Activated T-cell treated with anti-CD3 and anti-CD28 coated beads, Interleukin-2, amount 50 U/mL, for 72 hours (primary cell): ENCODE measurements around the gene HSPB9. TPM values are rescaled to one million over a fixed set of nuclear protein-coding genes. Genes with fewer than 3 reads are reported as not detected.

Source experiments
- ATAC-seq, 2 donors: fragments of 150-1000 bp; cut with Tn5 transposase; replicated peaks in 1 of 2; 2 replicates each; pipeline ENCODE4 v1.10.0; 2021; ENCODE audit warnings: moderate library complexity in 2 of 2, mild to moderate bottlenecking in 1 of 2
- DNase-seq, 2 donors: peaks; one replicate each; pipeline ENCODE4 v3.0.0; 2021 to 2022; ENCODE audit warnings: mixed read lengths in 1 of 2
- H3K27ac Mint-ChIP-seq: one replicate; pipeline ENCODE4 v1.8.0; 2022; ENCODE audit warnings: mild to moderate bottlenecking, moderate library complexity, mixed read lengths
- H3K27me3 Mint-ChIP-seq: one replicate; pipeline ENCODE4 v1.8.0; 2022; ENCODE audit warnings: low read depth, mixed read lengths
- H3K36me3 Mint-ChIP-seq, 2 donors: one replicate each; pipeline ENCODE4 v1.8.0; 2022; ENCODE audit warnings: mixed read lengths in 2 of 2, mild to moderate bottlenecking in 1 of 2; ENCODE audit not compliant: insufficient read depth in 2 of 2
- H3K4me1 Mint-ChIP-seq: one replicate; pipeline ENCODE4 v1.8.0; 2022; ENCODE audit warnings: low read depth, mixed read lengths
- H3K4me3 Mint-ChIP-seq, 2 donors: one replicate each; pipeline ENCODE4 v1.8.0; 2022; ENCODE audit warnings: mild to moderate bottlenecking in 2 of 2, mixed read lengths in 2 of 2, moderate library complexity in 2 of 2
- H3K9me3 Mint-ChIP-seq, 2 donors: one replicate each; pipeline ENCODE4 v1.8.0; 2022; ENCODE audit warnings: mixed read lengths in 2 of 2
- total RNA-seq, 2 donors: library from RNA; stranded (reverse); gene quantifications; one replicate each; pipeline ENCODE4 v1.2.3, GENCODE V29; 2022

HSPB9 gene
- total RNA-seq, 2 donors from 2014 or later, result 0.28 TPM; not detected in 1

DNA sequence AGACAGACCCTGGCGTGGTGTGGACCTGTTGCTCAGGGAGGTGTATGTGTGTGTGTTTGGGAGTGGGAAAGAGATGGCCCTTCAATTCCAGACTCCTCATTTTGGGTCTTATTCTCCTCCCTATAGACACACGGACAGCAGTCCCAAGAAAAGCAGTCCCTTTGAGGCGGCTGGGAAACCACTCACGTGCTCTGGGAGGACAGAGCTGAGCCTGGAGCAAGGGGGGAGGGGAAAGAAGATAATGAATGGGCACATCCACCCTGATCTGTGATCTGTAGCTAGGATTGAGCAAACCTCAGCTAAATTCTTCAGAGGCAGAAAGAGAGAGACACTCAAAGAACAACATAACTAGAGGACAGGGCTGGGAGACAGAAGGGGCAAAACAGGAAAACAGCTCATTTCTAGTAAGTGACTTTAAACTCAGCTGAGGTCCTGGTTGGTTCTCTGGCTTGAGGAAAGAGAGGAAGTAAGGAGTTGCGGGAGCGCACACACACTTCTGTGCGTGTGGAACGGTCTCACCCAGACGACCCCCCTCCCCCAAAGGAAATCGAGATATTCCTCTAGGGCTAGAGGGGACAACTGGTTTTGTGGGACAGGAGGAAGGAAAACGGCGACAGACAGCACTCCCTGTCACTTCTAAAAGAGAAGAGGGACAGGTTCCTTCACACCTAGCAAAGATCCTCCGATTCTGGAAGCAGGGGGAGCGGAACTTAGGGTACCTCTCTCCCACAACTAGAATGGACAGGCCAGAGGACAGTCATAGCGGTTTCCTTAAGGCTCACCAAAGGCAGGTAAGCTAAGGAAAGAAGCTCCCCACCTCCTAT lies 31.5 kb downstream of the HSPB9 start:
- Mint-ChIP-seq H3K36me3 (peaks cover 4 to 5% of the 10 kb centered on the region in 2 donors), H3K27me3 (no peaks in the 10 kb centered on the region), H3K9me3 (no peaks in the 10 kb centered on the region), H3K27ac (peak overlapping the region; percentile 91), H3K4me3 (peak overlapping the region; percentile 91), H3K4me1 (peaks cover 43% of the 10 kb centered on the region)
- ATAC-seq (no peak), DNase-seq (no peak)

DNA sequence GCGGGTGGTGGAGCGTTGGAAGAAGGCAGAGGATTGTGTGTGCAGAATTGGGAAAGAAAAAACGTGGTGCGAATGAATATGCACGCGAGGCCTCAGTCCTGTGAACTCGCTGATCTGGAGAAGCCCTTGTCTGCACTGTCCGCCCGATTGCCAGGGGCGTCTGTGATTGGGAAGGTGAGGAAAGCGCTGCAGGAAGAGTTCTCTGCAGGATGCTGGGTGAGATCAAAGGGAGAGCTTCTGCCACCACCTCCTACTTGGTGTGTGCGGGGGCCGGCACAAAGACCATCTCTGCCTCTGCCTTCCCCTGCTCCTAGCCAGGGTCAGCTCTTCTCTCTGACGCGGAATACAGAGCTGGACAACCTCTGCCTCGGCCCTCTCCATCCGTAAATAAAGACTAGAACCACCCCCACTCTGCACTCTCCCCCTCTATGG lies 33.0 kb downstream of the HSPB9 start:
- Mint-ChIP-seq H3K36me3 (peaks cover 4 to 5% of the 10 kb centered on the region in 2 donors), H3K4me1 (peaks cover 43% of the 10 kb centered on the region), H3K4me3 (peak overlapping the region; percentile 91), H3K9me3 (no peaks in the 10 kb centered on the region), H3K27ac (peak overlapping the region; percentile 72), H3K27me3 (no peaks in the 10 kb centered on the region)
- DNase-seq, result no peak
- no peak for ATAC-seq

DNA sequence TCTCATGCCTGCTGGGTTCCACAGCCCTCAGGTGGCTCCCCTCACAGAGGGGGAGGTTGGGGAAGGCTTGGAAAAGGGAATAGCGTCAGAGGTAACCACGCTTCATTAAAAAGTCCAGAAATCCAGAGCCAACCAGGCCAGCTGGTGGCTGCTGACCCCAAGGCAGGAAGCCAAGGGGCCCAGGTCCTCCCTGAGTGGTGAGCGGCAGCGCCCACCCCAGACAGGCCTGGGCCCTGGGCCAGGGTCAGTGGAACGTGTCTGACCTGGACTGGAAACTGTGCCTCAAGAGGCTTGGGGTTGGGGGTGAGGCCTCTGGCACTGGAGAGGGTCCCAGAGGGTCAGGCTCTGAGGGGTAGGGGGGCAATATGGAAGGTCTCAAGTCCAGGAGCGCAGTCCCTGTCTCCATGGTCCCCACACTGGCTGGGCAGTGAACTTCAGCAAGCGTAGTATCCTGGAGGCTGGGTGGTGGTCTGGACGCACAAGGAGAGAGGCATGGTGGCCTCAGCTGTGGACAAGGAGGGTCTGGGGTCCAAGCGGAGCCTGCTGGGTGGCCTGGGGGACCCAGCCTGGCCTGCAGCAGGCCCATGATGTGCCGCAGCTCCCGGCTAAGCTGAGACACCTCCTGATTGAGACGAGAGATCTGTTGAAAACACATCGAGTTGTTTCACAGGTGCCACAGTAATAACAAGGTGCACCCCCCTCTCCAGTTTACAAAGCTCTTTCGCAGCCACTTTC lies 37.4 kb downstream of the HSPB9 start:
- ATAC-seq (no peak), DNase-seq (no peak)
- no peaks in the 10 kb centered on the region for H3K36me3 Mint-ChIP-seq
- H3K27ac Mint-ChIP-seq, result no peak overlapping the region
- H3K4me1 Mint-ChIP-seq, result peaks cover 14% of the 10 kb centered on the region
- no peaks in the 10 kb centered on the region for H3K9me3 Mint-ChIP-seq
- no peaks in the 10 kb centered on the region for H3K27me3 Mint-ChIP-seq
- no peak overlapping the region for H3K4me3 Mint-ChIP-seq

DNA sequence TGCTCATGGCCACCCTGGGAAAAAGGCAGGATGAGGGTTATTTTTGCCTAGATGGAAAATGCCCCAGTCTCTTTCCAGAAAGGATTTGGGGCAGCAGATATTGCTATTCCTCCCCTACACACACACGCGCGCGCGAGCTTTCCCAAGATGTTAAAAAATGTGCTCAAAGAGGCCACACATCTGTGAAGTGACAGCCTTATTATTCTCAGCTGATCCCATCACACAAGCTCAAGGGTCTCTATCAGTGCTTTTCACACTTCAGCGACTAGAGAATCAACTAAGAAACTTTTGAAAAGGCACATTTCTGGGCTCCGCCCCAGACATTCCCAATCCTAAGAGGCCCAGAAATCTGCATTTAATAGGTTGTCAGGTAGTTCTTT lies 37.9 kb downstream of the HSPB9 start:
- no peak for DNase-seq
- H3K4me3 Mint-ChIP-seq, result no peak overlapping the region
- no peaks in the 10 kb centered on the region for H3K27me3 Mint-ChIP-seq
- no peaks in the 10 kb centered on the region for H3K9me3 Mint-ChIP-seq
- ATAC-seq, result no peak
- no peak overlapping the region for H3K27ac Mint-ChIP-seq
- H3K36me3 Mint-ChIP-seq, result no peaks in the 10 kb centered on the region
- H3K4me1 Mint-ChIP-seq, result peaks cover 10% of the 10 kb centered on the region

DNA sequence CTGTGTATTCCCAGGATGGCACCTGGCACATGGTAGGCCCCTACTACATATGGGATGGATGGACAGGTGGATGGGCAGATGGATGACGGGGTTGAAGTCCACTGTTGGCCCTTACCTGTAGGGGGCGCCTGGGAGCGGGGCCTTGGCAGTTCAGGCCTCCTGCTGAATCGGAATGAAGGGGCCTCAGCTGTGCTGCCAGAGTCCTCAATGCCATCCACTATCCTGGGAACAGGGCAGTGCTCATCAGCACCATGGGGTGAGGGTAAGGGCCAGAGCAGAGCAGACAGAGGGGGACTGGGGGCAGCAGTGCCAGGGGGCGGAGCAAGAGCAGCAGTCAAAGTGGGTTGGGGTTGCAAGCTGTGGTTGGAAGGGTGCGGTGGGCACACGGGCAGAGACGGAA lies 40.5 kb downstream of the HSPB9 start:
- peak; percentile 67 to 78 for DNase-seq
- no peaks in the 10 kb centered on the region for H3K4me1 Mint-ChIP-seq
- H3K4me3 Mint-ChIP-seq, result no peak overlapping the region
- ATAC-seq, result peak; percentile 49 to 65
- H3K36me3 Mint-ChIP-seq, result no peaks in the 10 kb centered on the region
- no peaks in the 10 kb centered on the region for H3K27me3 Mint-ChIP-seq
- no peak overlapping the region for H3K27ac Mint-ChIP-seq
- no peaks in the 10 kb centered on the region for H3K9me3 Mint-ChIP-seq

DNA sequence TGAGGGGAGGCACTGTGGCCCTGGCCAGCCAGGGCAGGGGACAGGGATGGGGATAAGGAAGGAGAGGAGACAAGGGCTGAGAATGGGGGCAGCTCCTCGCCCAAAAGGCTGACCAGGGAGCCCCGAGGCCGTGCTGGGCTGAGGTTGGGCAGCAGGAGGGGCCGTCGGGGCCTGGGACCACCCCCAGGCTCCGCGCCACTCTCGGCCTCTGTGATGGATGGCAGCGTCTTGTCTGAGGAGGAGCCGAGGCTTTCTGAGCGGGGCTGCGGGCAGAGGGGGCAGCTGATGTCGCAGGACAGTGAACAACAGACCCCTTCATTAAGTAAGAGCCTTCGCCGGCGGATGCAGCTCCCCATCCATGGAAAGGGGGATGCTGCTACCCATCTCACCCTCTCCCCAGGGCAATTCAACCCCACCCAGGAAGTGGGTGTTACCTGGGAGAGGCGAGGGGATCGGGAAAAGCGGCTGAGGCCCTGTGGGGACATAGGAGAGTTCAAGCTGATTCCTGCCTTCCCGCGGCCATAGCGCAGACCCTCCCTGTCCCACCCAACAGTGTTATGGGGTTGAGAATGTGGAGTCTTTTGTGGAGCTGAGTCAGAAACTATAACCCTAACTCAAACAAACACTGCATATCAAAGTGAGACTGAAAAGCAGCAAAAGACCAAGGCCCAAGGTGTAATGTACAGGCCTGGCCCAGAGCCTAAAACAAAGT lies 41.2 kb downstream of the HSPB9 start:
- Mint-ChIP-seq H3K4me1 (no peaks in the 10 kb centered on the region), H3K4me3 (no peak overlapping the region), H3K27me3 (no peaks in the 10 kb centered on the region), H3K9me3 (no peaks in the 10 kb centered on the region), H3K27ac (no peak overlapping the region), H3K36me3 (no peaks in the 10 kb centered on the region)
- ATAC-seq (no peak), DNase-seq (no peak)

DNA sequence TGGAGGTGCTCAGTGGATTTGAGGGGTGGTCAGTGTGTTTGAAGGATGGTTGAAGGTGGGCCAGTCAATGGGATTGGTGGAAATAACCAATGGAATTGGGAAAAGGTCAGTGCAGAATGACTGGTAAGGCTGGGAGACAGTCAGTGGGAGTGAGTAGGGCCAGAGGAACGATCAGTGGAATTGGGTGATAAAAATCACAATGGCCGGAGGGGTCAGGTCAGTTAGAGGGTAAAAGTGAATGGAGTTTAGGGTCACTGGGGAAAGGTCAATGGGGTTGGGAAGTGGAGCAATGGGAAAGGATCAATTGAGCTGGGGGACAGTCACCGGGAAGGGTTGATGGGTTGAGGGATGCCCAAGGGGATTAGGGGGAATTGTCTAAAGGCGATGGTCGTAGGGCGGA lies 43.1 kb downstream of the HSPB9 start:
- no peaks in the 10 kb centered on the region for H3K4me1 Mint-ChIP-seq
- ATAC-seq (no peak), DNase-seq (no peak)
- no peak overlapping the region for H3K27ac Mint-ChIP-seq
- H3K36me3 Mint-ChIP-seq, result no peaks in the 10 kb centered on the region
- no peak overlapping the region for H3K4me3 Mint-ChIP-seq
- no peaks in the 10 kb centered on the region for H3K9me3 Mint-ChIP-seq
- no peaks in the 10 kb centered on the region for H3K27me3 Mint-ChIP-seq

DNA sequence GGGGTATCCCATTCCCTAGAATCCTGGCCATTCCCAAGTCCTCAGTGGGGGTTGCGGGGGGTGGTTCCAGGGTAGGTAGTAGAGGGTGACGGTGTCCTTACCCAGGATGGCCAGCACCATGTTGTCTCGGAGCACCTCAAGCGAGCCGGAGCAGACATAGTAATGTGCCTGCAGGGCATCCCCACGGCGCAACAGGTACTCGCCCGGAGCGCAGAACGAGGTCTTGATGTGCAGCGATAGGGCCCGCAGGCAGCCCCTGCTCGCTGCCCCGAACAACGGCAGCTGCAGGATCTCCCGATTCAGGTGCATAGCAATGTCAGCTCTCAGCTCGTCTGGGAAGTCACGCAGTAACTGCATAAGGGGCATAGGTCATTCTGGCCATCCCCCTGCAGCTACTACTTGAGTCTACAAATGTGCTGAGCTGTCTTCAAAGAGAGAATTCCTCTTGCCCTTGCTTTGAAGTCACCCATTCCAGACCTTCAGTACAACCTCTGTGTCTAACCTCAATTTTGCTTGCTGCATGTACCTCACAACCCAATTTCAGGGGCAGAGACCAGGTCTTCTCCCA lies 43.7 kb downstream of the HSPB9 start:
- H3K36me3 Mint-ChIP-seq, result no peaks in the 10 kb centered on the region
- ATAC-seq (no peak), DNase-seq (no peak)
- no peaks in the 10 kb centered on the region for H3K9me3 Mint-ChIP-seq
- no peaks in the 10 kb centered on the region for H3K27me3 Mint-ChIP-seq
- H3K27ac Mint-ChIP-seq, result no peak overlapping the region
- no peaks in the 10 kb centered on the region for H3K4me1 Mint-ChIP-seq
- no peak overlapping the region for H3K4me3 Mint-ChIP-seq

DNA sequence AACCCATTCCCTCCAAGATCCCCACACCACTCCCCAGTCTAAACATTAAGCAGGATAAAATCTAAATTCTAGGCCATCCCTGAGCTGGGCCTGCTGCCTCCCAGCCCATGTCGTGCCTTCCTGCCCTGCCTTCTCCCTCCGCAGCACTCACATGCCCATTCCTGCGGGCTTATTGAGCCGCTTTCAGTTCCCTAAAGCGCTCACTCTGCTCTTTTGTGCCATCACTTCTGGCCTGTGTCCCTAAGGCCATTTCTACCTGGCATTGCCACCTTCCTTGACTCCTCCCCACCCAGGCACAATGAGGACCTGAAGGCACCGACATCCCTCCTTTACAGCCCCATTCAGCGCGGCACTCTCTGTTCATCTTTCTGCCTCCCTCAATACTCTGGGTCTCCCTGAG lies 45.2 kb downstream of the HSPB9 start:
- DNase-seq (no peak), ATAC-seq (no peak)
- H3K27me3 Mint-ChIP-seq, result no peaks in the 10 kb centered on the region
- H3K4me3 Mint-ChIP-seq, result no peak overlapping the region
- no peaks in the 10 kb centered on the region for H3K36me3 Mint-ChIP-seq
- H3K27ac Mint-ChIP-seq, result no peak overlapping the region
- no peaks in the 10 kb centered on the region for H3K9me3 Mint-ChIP-seq
- no peaks in the 10 kb centered on the region for H3K4me1 Mint-ChIP-seq

DNA sequence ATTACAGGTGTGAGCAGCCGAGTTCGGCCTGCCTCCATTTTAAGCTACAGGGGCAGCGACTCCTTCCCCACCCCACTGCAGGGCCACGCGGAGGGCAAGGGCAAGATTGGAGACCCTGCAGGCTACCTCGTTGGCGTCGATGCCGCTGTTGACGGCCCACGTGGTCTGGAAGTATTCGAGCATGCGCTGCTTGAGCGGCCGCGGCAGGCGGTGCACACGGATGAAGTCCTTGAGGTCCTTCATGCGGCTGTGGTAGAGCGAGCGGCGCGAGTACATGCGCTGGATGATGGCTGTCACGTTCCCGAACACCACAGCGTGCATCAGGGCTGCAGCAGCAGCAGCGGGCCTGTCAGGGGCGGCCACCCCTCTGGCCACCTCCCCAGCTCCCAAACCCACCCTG lies 46.7 kb downstream of the HSPB9 start:
- Mint-ChIP-seq H3K27ac (no peak overlapping the region), H3K4me1 (no peaks in the 10 kb centered on the region), H3K27me3 (no peaks in the 10 kb centered on the region), H3K36me3 (no peaks in the 10 kb centered on the region), H3K9me3 (no peaks in the 10 kb centered on the region), H3K4me3 (no peak overlapping the region)
- DNase-seq, result no peak
- ATAC-seq, result no peak

DNA sequence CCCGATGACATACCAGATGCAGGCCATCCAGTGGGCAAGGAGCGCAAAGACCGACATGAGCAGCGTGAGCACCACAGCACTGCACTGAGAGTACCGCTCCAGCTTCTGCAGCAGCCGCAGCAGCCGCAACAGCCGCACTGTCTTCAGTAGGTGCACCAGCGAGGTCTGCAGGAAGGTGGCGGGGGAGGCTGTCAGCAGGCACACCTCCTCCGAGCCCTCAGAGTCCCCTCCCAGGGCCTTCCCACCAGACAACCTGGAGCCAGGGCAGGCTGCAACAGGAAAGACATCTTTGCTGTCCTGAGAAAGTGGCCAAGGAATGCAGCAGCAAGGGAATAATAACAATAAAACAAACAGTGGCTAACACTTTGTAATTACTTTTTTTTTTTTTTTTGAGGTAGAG lies 49.2 kb downstream of the HSPB9 start:
- Mint-ChIP-seq H3K9me3 (no peaks in the 10 kb centered on the region), H3K27ac (no peak overlapping the region), H3K4me1 (no peaks in the 10 kb centered on the region), H3K36me3 (no peaks in the 10 kb centered on the region), H3K4me3 (no peak overlapping the region), H3K27me3 (no peaks in the 10 kb centered on the region)
- DNase-seq (no peak), ATAC-seq (no peak)
